HCT116 (cell line): ENCODE results near the gene MIER3. TPM values are rescaled to one million over a fixed set of nuclear protein-coding genes. Genes with fewer than 3 reads are reported as not detected.

Experiments
- ATAC-seq: fragments of 200-7000 bp; cut with Tn5 transposase; 2 replicates; pipeline ENCODE4 v1.9.1; 2020; ENCODE audit warnings: mild to moderate bottlenecking, moderate library complexity
- BruUV-seq: library from RNA; stranded (reverse); fragments of 400-500 nt; replicated peaks from 2 replicates; lab custom pipeline; 2021; lab: Mats Ljungman, UMichigan
- CTCF ChIA-PET: fragments of 300-600 bp; sonication (Branson Sonifier 250); formaldehyde crosslinking; loops from one replicate; lab custom pipeline; 2021; ENCODE audit warnings: antibody characterized with exemption; lab: Charles Lee
- POLR2A ChIA-PET: fragments of 300-600, 350-600 bp; sonication (Branson Sonifier 250); formaldehyde crosslinking; loops from one replicate; lab custom pipeline; 2021; ENCODE audit warnings: antibody characterized with exemption; lab: Charles Lee
- RAD21 ChIA-PET, 2 experiments: fragments of 300-600 bp; sonication (Branson Sonifier 250); formaldehyde crosslinking; loops; one replicate each; lab custom pipeline; 2023; ENCODE audit warnings: low total read pairs in 2 of 2; ENCODE audit not compliant: uncharacterized antibody in 2 of 2, unreplicated experiment in 2 of 2, low non-redundant PET in 1 of 2; lab: Charles Lee
- DNase-seq: peaks from one replicate; pipeline ENCODE4 v3.0.0-alpha.2; 2010; ENCODE audit warnings: low read depth, low spot score
- H2AFZ ChIP-seq: fragments of 200-600 bp; shearing (Covaris generic), sonication (generic); 2 replicates; pipeline ENCODE4 v1.6.1; 2017; ENCODE audit warnings: low read depth, mixed run types, mixed read lengths, antibody characterized with exemption, low read length; ENCODE audit not compliant: poor library complexity, severe bottlenecking
- H3K27ac ChIP-seq: 2 replicates; pipeline ENCODE4 v1.5.1; 2012; ENCODE audit warnings: low read depth, low read length
- H3K27me3 ChIP-seq: fragments of 200-600 bp; sonication (generic); 2 replicates; pipeline ENCODE4 v1.6.1; 2016; ENCODE audit warnings: mixed run types, low read length, mixed read lengths; ENCODE audit not compliant: insufficient read depth
- H3K36me3 ChIP-seq, 2 experiments: fragments of 200-500 bp in 1 of 2; fragments of 200-600 bp in 1 of 2; sonication (Bioruptor generic) in 1 of 2; sonication (generic) in 1 of 2; 2 replicates each; pipeline versions ENCODE4 v1.5.1 to v1.6.1; 2014 to 2016; ENCODE audit warnings: low read length in 2 of 2, inconsistent platforms in 1 of 2, mixed read lengths in 1 of 2, mixed run types in 1 of 2; ENCODE audit not compliant: insufficient read depth in 2 of 2, control insufficient read depth in 1 of 2
- H3K4me1 ChIP-seq, 2 experiments: fragments of 200-600 bp in 1 of 2; sonication (generic) in 1 of 2; 2 replicates each; pipeline versions ENCODE4 v1.5.1 to v1.6.1; 2012 to 2017; ENCODE audit warnings: low read length in 2 of 2, inconsistent platforms in 1 of 2, mild to moderate bottlenecking in 1 of 2, mixed read lengths in 1 of 2, mixed run types in 1 of 2, moderate library complexity in 1 of 2; ENCODE audit not compliant: insufficient read depth in 2 of 2, control insufficient read depth in 1 of 2
- H3K4me2 ChIP-seq: fragments of 200-600 bp; sonication (generic); 2 replicates; pipeline ENCODE4 v1.6.1; 2017; ENCODE audit warnings: mixed run types, low read length, mixed read lengths
- H3K4me3 ChIP-seq, 2 experiments: fragments of 200-600 bp in 1 of 2; sonication (generic) in 1 of 2; replicated peaks in 1 of 2; 2 replicates each; pipeline ENCODE4 v1.5.1; 2011 to 2016; ENCODE audit warnings: low read length in 2 of 2, control low read depth in 1 of 2, low read depth in 1 of 2, mild to moderate bottlenecking in 1 of 2, mixed read lengths in 1 of 2, mixed run types in 1 of 2
- H3K79me2 ChIP-seq: fragments of 200-600 bp; sonication (generic); 2 replicates; pipeline ENCODE4 v1.6.1; 2017; ENCODE audit warnings: mild to moderate bottlenecking, mixed run types, low read length, moderate library complexity, mixed read lengths; ENCODE audit not compliant: insufficient read depth
- H3K9ac ChIP-seq: fragments of 200-600 bp; sonication (generic); 2 replicates; pipeline ENCODE4 v1.6.1; 2016; ENCODE audit warnings: low read length, mixed read lengths
- H3K9me2 ChIP-seq: fragments of 200-600 bp; sonication (generic), shearing (Covaris generic); 2 replicates; pipeline ENCODE4 v1.6.1; 2017; ENCODE audit warnings: mixed run types, mild to moderate bottlenecking, moderate library complexity; ENCODE audit not compliant: insufficient read depth
- H3K9me3 ChIP-seq, 2 experiments: fragments of 200-500 bp in 1 of 2; fragments of 200-600 bp in 1 of 2; sonication (Bioruptor generic) in 1 of 2; sonication (generic) in 1 of 2; 2 replicates each; pipeline ENCODE4 v1.6.1; 2014 to 2017; ENCODE audit warnings: low read length in 2 of 2, mixed read lengths in 2 of 2, inconsistent platforms in 1 of 2, low read depth in 1 of 2, mild to moderate bottlenecking in 1 of 2, mixed run types in 1 of 2, moderate library complexity in 1 of 2; ENCODE audit not compliant: control insufficient read depth in 1 of 2, insufficient read depth in 1 of 2
- H4K20me1 ChIP-seq: fragments of 200-600 bp; sonication (generic), shearing (Covaris generic); 2 replicates; pipeline ENCODE4 v1.6.1; 2017; ENCODE audit warnings: mixed run types, mild to moderate bottlenecking, moderate library complexity; ENCODE audit not compliant: insufficient read depth
- CTCF ChIP-seq, 3 experiments: fragments of 200-600 bp in 1 of 3; sonication (generic) in 1 of 3; IDR thresholded peaks in 2 of 3; conservative IDR thresholded peaks in 1 of 3; 2 replicates each; pipeline ENCODE4 v1.5.1; 2012 to 2017; ENCODE audit warnings: low read depth in 2 of 3, low read length in 2 of 3, antibody characterized with exemption in 1 of 3, borderline replicate concordance in 1 of 3, control low read depth in 1 of 3, mild to moderate bottlenecking in 1 of 3, mixed read lengths in 1 of 3, mixed run types in 1 of 3, moderate library complexity in 1 of 3; ENCODE audit not compliant: insufficient read depth in 1 of 3
- EGR1 ChIP-seq: IDR thresholded peaks from 2 replicates; pipeline ENCODE4 v1.6.1; 2012; ENCODE audit warnings: low read depth
- EZH2 ChIP-seq: fragments of 200-600 bp; sonication (generic); IDR thresholded peaks from 2 replicates; pipeline ENCODE4 v1.6.1; 2017; ENCODE audit warnings: antibody characterized with exemption, mixed run types
- POLR2A ChIP-seq: IDR thresholded peaks from 2 replicates; pipeline ENCODE4 v1.7.0; 2011; ENCODE audit warnings: borderline replicate concordance; ENCODE audit not compliant: insufficient read depth, insufficient read length; ENCODE audit errors: extremely low read depth
- REST ChIP-seq: IDR thresholded peaks from 2 replicates; pipeline ENCODE4 v1.6.1; 2012; ENCODE audit warnings: low read depth
- SIN3A ChIP-seq: IDR thresholded peaks from 2 replicates; pipeline ENCODE4 v1.6.1; 2012; ENCODE audit warnings: low read depth
- ZFX ChIP-seq: fragments of 450-650 bp; IDR thresholded peaks from 2 replicates; pipeline ENCODE4 v1.6.1; 2017
- intact Hi-C: fragments of 100-400 bp; cut with micrococcal nuclease; formaldehyde crosslinking; loops from 2 replicates; pipeline ENCODE4 v1.10.0; 2022
- total RNA-seq: library from RNA; stranded (reverse); gene quantifications from one replicate; pipeline ENCODE4 v1.2.1, GENCODE V29; 2021; ENCODE audit not compliant: unreplicated experiment

MIER3 gene
- total RNA-seq, 1 experiment from 2014 or later: 21.9 TPM

GRCh38 chr5:56876327-56876726, 75.6 kb downstream of the MIER3 start (continued):
- TF ChIP-seq REST (no peak), SIN3A (no peak)

- H4K20me1 ChIP-seq: no peaks in the 10 kb centered on the region
- no peak overlapping the region for H3K4me3 ChIP-seq
- no peak overlapping the region for H3K4me2 ChIP-seq
- H3K4me1 ChIP-seq: no peaks in the 10 kb centered on the region
- no peak for DNase-seq
- H3K27ac ChIP-seq: no peak overlapping the region
- RAD21 ChIA-PET: no interaction called here
- TF ChIP-seq POLR2A (no peak), EZH2 (no peak)
- TF ChIP-seq, all 23 proteins: peak for 0
- Histone ChIP-seq H2AFZ (no peak overlapping the region), H3K36me3 (peaks cover 8 to 12% of the 10 kb centered on the region in 2 experiments; a peak in 2 of 4 replicates), H3K9ac (no peak overlapping the region), H3K9me2 (no peaks in the 10 kb centered on the region), H3K27me3 (no peaks in the 10 kb centered on the region), H3K9me3 (no peaks in the 10 kb centered on the region), H3K79me2 (no peaks in the 10 kb centered on the region)
- no TSS peak for BruUV-seq
- intact Hi-C loops: no loop called here
- no peak for ATAC-seq
- POLR2A ChIA-PET: no interaction called here
- CTCF ChIA-PET: no interaction called here
Observed at GRCh38 chr5:56873056-56873455, 78.9 kb downstream of the MIER3 start.

GRCh38 chr5:56871777-56872176, 80.1 kb downstream of the MIER3 start:
- H3K4me1 ChIP-seq: no peaks in the 10 kb centered on the region
- RAD21 ChIA-PET: no interaction called here
- no peak overlapping the region for H3K27ac ChIP-seq
- no peaks in the 10 kb centered on the region for H3K27me3 ChIP-seq
- H3K9me2 ChIP-seq: no peaks in the 10 kb centered on the region
- no peaks in the 10 kb centered on the region for H3K79me2 ChIP-seq
- no TSS peak for BruUV-seq
- TF ChIP-seq EGR1 (no peak), CTCF (IDR thresholded peaks at IDR 0.05 in 2 of 3, conservative IDR thresholded peaks at IDR 0.05 in 1 of 3; ENCODE audit: borderline replicate concordance in 1 of 3, insufficient read depth in 1 of 3, low read depth in 2 of 3, low read length in 2 of 3) (no peak), ZFX (no peak)
- DNase-seq (no peak), ATAC-seq (no peak)
- no peaks in the 10 kb centered on the region for H3K9me3 ChIP-seq
- POLR2A ChIA-PET: no interaction called here
- peaks cover 8 to 12% of the 10 kb centered on the region in 2 experiments; a peak in 2 of 4 replicates for H3K36me3 ChIP-seq
- CTCF ChIA-PET: no interaction called here
- H2AFZ ChIP-seq: no peak overlapping the region
- H3K4me3 ChIP-seq: no peak overlapping the region
- intact Hi-C loops: no loop called here
- H4K20me1 ChIP-seq: no peaks in the 10 kb centered on the region
- no peak overlapping the region for H3K4me2 ChIP-seq
- H3K9ac ChIP-seq: no peak overlapping the region
